Measurements from ENCODE around the gene NUP153.

Gene NUP153

GRCh38 chr6:17640477-17640917 is 66.2 kb downstream of the NUP153 start:
- H3K27ac Mint-ChIP-seq: no peak overlapping the region

GRCh38 chr6:17638212-17638715 is 68.5 kb downstream of the NUP153 start:
- Mint-ChIP-seq H3K27me3 (ENCODE audit: low read depth) (no peaks in the 10 kb centered on the region), H3K36me3 (ENCODE audit: low read depth) (peaks cover 92% of the 10 kb centered on the region), H3K9me3 (peaks cover 8% of the 10 kb centered on the region), H3K4me1 (no peaks in the 10 kb centered on the region), H3K4me3 (no peak overlapping the region), H3K27ac (no peak overlapping the region)
- TF ChIP-seq CTCF (IDR thresholded peaks at IDR 0.05; ENCODE audit: unreplicated experiment in 3 of 3): no peak

More at GRCh38 chr6:17640477-17640917, 66.2 kb downstream of the NUP153 start:
- H3K27me3 Mint-ChIP-seq (ENCODE audit: low read depth): no peaks in the 10 kb centered on the region
- no peak overlapping the region for H3K4me3 Mint-ChIP-seq
- peaks cover 98% of the 10 kb centered on the region for H3K36me3 Mint-ChIP-seq (ENCODE audit: low read depth)
- H3K9me3 Mint-ChIP-seq: peaks cover 17% of the 10 kb centered on the region
- H3K4me1 Mint-ChIP-seq: no peaks in the 10 kb centered on the region
- no peak for TF ChIP-seq CTCF (IDR thresholded peaks at IDR 0.05; ENCODE audit: unreplicated experiment in 3 of 3)

- peaks cover 90% of the 10 kb centered on the region for H3K36me3 Mint-ChIP-seq (ENCODE audit: low read depth)
- H3K4me3 Mint-ChIP-seq: no peak overlapping the region
- no peaks in the 10 kb centered on the region for H3K27me3 Mint-ChIP-seq (ENCODE audit: low read depth)
- H3K9me3 Mint-ChIP-seq: no peaks in the 10 kb centered on the region
- no peak overlapping the region for H3K27ac Mint-ChIP-seq
- TF ChIP-seq CTCF (IDR thresholded peaks at IDR 0.05; ENCODE audit: unreplicated experiment in 3 of 3): no peak
- H3K4me1 Mint-ChIP-seq: no peaks in the 10 kb centered on the region
Measured at GRCh38 chr6:17635568-17635967, 71.2 kb downstream of the NUP153 start.

GRCh38 chr6:17633465-17634188 is 73.1 kb downstream of the NUP153 start:
- Mint-ChIP-seq H3K4me3 (no peak overlapping the region), H3K36me3 (ENCODE audit: low read depth) (peaks cover 89% of the 10 kb centered on the region), H3K9me3 (no peaks in the 10 kb centered on the region), H3K4me1 (peaks cover 9% of the 10 kb centered on the region), H3K27ac (no peak overlapping the region), H3K27me3 (ENCODE audit: low read depth) (no peaks in the 10 kb centered on the region)
- no peak for TF ChIP-seq CTCF (IDR thresholded peaks at IDR 0.05; ENCODE audit: unreplicated experiment in 3 of 3)

GRCh38 chr6:17632934-17633333 is 73.8 kb downstream of the NUP153 start:
- H3K27ac Mint-ChIP-seq: no peak overlapping the region
- H3K36me3 Mint-ChIP-seq (ENCODE audit: low read depth): peaks cover 85% of the 10 kb centered on the region
- H3K27me3 Mint-ChIP-seq (ENCODE audit: low read depth): no peaks in the 10 kb centered on the region
- TF ChIP-seq CTCF (IDR thresholded peaks at IDR 0.05; ENCODE audit: unreplicated experiment in 3 of 3): no peak
- H3K9me3 Mint-ChIP-seq: no peaks in the 10 kb centered on the region
- H3K4me3 Mint-ChIP-seq: no peak overlapping the region
- H3K4me1 Mint-ChIP-seq: peaks cover 9% of the 10 kb centered on the region
